Measurements from ENCODE around the gene VPS33A.
A peak's percentile ranks its signal among the peaks of the same experiment; 100 is the strongest.

VPS33A gene

DNA sequence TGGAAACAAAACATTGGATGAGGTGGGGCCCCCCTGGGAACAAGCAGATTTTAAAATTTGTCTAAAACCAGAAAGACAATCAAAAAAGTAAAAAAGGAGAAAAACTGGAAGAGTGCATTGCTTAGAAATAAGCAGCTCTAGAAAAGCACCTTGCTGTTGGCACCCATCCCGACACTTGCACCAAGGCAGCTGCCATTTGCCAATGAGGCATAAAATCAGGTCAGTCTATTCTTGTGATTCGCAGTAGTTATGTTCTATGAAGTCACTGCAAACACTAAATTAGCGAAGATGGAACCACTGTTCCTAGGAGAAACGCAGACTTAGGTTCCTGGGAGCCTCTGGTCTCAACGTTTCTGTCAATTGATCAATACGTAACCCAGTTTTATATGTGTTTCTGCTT is 16.2 kb downstream of the VPS33A start:
- no peak for DNase-seq

DNA sequence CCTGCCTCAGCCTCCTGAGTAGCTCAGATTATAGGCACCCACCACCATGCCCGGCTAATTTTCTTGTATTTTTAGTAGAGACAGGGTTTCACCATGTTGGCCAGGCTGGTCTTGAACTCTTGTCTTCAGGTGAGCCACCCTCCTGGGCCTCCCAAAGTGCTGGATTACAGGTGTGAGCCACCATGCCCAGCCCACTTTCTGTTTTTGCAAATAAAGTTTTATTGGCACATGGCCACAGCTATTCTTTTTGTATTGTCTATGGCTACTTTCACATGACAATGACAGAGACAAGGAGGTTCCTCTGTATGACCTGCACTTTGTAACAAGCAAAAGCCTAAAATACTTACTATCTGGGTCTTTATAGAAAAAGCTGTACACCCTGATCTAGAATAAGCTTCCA is 20.7 kb downstream of the VPS33A start:
- DNase-seq, result no peak

DNA sequence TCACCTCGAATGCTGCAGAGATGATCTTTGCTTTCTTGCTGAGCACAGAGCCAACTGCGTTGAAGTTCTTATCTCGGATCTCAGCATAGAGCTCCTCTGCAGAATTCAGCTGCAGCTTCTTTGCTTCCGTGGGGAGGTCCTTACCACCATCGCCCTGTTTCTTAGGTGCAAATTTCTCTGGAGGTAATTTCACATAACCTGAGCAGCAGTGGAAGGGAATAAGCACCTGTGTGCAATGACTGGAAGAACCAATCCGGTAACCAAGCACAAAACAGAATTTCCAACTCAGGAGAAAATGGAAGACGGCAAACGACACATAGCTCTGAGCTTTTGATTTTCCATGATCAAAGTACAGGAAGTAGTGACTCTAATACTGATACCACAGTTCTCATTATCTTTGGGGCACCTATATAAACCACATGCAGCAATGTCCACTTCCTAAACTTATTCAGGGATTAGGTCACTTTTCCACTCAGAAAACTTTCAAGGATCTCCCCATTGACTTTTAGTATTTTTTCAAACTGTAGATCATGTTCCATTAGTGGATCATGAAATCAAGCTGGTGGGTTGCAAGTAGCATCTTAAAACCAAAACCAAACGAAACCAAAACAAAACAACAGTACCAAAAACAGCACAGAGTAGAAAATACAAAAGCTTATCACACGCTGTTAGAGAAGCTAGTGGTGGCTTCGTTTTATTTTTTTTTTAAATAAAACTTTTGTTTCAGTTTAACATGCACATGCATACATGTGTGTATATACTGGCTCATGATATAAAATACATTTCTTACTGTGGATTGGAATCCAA is 21.5 kb downstream of the VPS33A start:
- DNase-seq, result no peak

DNA sequence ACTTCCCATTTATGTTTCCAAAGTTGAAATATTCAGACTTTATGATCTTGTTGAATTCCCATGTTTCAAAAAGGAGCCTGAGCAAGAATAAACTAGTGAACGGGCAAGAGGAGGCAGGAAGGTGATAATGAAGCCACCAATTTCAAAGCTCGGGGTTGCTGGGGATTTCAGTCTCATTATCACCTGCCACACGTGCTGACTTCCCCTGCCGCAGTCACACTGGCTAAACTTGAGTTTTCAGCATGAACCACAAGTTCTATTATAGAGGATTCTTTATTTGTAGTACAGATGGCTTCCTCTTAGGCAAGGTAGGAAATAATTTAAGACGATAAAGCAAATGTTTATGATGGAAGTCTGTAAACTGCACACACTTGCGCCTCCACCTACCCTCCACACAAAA is 22.3 kb downstream of the VPS33A start:
- DNase-seq, result no peak

- no peak for DNase-seq
Measured at GRCh38 chr12:122238861-122239260, 27.4 kb downstream of the VPS33A start.

DNA sequence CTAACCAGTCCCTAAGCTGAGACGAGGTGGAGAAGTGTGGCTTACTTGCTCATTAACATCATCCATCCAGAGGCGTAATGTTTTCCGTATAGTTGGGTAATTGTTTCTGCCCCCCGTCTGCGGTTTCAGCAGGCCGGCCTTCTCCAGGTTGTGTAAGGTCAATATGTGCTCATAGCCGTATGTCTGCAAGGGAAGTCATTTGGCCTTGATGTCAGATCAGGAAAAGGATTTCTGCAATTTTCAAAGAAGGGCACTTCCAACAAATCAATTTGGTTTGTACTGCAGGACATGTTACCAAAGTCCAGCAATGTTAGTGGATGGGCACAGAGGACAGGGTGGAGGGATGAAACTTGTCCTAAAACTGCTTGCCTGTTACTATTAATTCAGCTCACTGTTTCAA is 30.6 kb downstream of the VPS33A start:
- no peak for DNase-seq

DNA sequence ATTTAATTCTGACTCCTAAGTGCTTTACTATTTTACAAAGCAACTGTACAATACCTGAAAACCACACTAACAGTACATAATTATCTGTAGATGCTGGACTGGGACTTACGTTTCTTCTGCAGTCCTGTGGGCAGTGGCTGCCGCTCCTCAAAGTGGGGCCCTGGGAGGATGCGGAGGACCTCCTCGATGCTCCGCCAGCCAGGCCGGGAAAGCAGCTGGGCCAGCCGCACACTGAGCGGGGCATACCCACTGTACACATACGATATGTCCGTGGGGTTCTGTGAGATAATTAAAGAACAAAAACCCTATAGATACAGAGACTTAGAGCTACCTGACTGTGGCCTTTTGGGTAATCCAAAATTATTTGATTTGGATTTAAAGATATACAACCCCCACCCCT is 33.6 kb downstream of the VPS33A start:
- DNase-seq, result no peak

GRCh38 chr12:122230798-122231197 is 35.5 kb downstream of the VPS33A start:
- no peak for DNase-seq

DNA sequence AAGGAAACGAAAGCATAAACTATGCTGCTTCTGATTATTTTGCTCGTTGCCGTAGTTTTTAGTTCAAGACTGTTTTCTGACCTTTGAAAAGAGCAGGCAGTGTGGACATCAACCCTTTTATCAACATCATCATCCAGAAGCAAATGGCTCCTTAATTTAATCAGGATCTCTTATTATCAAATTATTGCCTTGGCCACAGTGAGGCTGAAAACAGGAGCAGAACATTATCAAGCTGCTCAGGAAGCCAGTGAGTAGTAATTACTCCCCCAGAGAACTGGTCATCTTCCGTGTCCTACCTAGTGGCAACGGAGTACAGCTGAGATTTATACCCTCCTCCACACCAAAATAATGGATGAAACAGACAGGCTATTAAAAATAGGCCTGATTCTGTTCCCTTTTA is 38.2 kb downstream of the VPS33A start:
- DNase-seq, result no peak

DNA sequence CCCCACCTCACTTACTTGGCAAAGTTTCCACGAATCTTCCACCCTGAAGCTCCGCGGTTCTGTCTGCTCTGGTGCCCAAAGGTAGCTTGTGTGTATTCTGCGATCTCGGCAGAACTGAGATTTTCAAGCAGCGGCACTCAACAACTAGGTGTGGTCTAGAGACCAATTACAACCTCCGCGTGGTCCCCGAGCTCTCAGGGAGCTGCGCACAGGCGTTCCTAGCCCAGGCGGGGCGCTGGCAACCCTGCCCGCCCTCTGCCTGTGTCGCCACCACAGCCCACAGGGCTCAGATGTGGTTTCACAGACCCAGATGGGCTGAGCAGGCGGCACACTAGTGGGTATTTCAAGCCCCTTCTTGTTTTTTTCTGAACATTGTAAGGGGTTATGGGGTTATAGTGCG is 39.0 kb downstream of the VPS33A start:
- DNase-seq, result no peak

DNA sequence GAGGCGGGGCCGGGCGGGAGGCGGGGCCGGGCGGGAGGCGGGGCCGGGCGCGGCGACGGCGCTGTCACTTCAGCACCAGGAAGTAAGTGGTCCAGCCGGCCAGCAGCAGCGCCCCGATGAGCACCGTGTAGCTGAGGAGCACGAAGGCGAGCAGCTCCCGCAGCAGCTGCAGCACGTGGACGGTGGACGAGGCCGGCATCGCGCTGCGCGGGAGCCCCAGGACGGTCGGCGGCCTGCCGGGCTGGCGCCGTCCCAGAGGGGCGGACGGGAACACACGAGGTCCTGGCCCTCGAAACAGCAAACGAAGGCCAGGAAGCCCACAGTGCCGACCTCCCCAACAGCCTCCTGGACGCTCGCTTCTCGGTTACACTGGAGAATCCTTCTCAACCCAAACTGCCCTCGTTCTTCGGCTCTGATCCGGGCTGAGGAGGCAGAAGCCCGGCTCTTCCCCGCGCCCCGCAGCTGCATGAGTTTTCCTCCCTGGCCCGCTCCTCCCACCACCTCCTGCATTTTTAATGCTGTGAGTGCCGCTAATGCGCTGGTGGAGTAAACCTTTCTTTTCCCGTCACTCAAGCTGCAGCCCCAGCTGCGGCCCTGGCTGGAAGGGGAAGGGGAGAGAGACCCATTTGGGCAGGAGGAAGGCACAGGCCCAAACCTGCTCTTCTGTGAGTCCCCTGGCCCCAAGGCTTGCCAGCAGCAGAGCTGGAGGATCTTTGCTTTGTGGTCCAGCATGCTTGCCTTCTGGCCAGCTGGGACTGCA is 39.7 kb downstream of the VPS33A start:
- no peak for DNase-seq

- peak; percentile 99 for DNase-seq
Measured at GRCh38 chr12:122225683-122226365, 40.5 kb downstream of the VPS33A start, which contains the start of gene DIABLO. Gene DIABLO, minus strand, starts transcription at chr12:122226052. Its CDS starts 38 bp downstream, at chr12:122226014.

GRCh38 chr12:122216445-122216844 is 49.8 kb downstream of the VPS33A start:
- no peak for DNase-seq

- DNase-seq, result no peak
Measured at GRCh38 chr12:122215771-122216170, 50.5 kb downstream of the VPS33A start.

- DNase-seq, result no peak
Measured at GRCh38 chr12:122208073-122208820, 58.0 kb downstream of the VPS33A start.

DNA sequence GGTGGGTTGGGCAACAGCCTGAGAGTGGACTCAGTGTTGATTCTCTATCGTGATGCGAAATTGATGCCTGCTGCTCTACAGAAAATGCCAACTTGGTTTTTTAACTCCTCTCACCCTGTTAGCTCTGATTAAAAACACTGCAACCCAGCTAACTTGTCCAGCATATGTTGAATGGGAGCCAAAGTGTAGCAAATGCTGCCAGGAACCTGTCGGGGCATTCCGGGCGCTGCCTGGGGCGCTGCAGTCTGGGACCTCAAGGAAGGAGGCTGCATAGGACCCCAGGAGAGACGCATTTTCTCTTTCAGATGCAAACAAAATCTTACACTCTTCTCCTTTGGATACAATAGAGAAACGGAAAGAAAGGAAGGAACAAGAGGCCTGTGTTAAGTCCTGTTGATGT is 58.9 kb downstream of the VPS33A start:
- DNase-seq, result no peak

GRCh38 chr12:122206976-122207375 is 59.3 kb downstream of the VPS33A start:
- DNase-seq, result no peak

DNA sequence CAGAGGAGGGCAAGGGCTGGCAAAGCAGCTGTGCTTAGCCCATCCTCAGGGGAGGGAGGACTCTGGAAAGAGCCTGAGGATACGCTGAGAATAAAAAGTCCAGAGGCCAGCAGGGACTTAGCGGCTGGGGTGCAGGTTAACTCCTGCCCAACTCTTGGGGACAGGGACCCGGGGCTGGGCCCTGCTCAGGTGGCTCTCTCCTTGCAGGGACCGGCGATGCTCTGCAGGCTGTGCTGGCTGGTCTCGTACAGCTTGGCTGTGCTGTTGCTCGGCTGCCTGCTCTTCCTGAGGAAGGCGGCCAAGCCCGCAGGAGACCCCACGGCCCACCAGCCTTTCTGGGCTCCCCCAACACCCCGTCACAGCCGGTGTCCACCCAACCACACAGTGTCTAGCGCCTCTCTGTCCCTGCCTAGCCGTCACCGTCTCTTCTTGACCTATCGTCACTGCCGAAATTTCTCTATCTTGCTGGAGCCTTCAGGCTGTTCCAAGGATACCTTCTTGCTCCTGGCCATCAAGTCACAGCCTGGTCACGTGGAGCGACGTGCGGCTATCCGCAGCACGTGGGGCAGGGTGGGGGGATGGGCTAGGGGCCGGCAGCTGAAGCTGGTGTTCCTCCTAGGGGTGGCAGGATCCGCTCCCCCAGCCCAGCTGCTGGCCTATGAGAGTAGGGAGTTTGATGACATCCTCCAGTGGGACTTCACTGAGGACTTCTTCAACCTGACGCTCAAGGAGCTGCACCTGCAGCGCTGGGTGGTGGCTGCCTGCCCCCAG is 60.0 kb downstream of the VPS33A start:
- DNase-seq, result no peak

DNA sequence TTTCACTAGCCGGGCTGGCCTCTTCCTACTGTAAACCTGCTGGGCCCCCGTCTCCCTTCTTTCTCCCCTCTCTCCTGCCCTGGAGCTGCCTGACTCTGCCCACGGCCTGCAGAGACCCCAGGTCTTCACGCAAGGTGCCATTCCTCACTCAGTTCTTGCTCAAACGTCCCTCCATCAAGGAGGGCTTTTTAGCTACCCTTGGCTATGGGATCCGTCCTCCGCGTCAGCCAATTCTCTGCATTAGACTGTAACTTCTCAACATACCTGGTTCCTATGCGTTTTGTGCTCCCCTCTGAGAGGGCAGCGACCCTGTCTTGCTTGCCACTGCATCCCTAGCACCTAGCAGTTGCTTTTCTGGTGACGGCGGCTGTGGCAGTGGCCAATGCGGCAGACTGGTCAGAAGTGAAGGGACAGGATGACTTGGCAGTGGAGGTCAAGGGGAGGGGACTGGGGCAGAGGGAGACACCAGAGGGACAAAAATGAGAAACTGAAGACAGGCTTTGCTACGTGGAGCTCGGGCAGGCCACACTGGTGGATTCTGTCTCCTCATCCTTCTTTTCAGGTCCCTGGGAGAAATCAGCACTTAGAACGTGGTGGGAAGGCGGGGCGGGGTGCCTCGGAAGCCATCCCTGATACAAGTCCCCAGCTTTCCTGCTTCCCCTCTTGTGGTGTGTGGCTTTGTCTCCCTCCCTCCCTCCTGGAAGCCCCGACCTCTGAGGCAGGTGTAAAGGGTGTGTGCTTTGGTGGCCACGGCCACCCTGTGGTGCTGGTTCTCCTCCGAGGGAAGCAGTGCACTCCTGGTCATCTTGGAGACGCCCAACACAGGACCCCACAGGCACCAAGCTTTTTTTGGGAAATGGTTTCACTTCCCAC is 61.0 kb downstream of the VPS33A start:
- DNase-seq, result no peak

GRCh38 chr12:122204167-122205052 is 61.9 kb downstream of the VPS33A start:
- peak; percentile 65 for DNase-seq
